ENCODE data around the gene SGSM1. TPM values are rescaled to one million over a fixed set of nuclear protein-coding genes. Genes with fewer than 3 reads are reported as not detected.

The SGSM1 gene
- total and polyA plus RNA-seq, 10 of the 15 experiments (the other 5 are each of a cell fraction or from before 2014, with no cell fraction given): not detected

GRCh38 chr22:24819487-24819886 is 13.5 kb downstream of the SGSM1 start (continued):
- no peak for TF ChIP-seq ZNF592 (IDR thresholded peaks at IDR 0.05)

GRCh38 chr22:24819911-24820461 is 14.0 kb downstream of the SGSM1 start:
- CTCF ChIA-PET: interaction anchor here (0.9 kb wide), 1 partner anchor 9 kb away, joined by 3 read pairs; no protein-coding TSS in a partner anchor
- Histone ChIP-seq H3K4me3 (no peak overlapping the region), H3K27ac (ENCODE audit: control insufficient read depth, insufficient read depth) (no peak overlapping the region), H4K20me1 (ENCODE audit: control insufficient read depth, insufficient read depth) (no peaks in the 10 kb centered on the region), H2AFZ (ENCODE audit: control insufficient read depth, low read depth, low read length) (no peak overlapping the region), H3K9ac (ENCODE audit: control insufficient read depth, insufficient read depth, low read length) (no peak overlapping the region), H3K9me3 (replicated peaks; ENCODE audit: control insufficient read depth, insufficient read depth, low read length) (peaks cover 2% of the 10 kb centered on the region; the same call in 2 of the 3 replicates), H3K36me3 (ENCODE audit: control insufficient read depth in 2 of 2, insufficient read depth in 2 of 2, low read length in 1 of 2) (no peaks in the 10 kb centered on the region), H3K27me3 (replicated peaks in 1 of 2; ENCODE audit: control insufficient read depth in 2 of 2, insufficient read depth in 2 of 2, low read length in 1 of 2) (peaks cover 0 to 4% of the 10 kb centered on the region in 2 experiments; a peak in 1 of 4 replicates), H3K4me1 (ENCODE audit: control insufficient read depth, insufficient read depth, low read length) (no peaks in the 10 kb centered on the region), H3K79me2 (ENCODE audit: control insufficient read depth, insufficient read depth, low read length) (no peaks in the 10 kb centered on the region), H3K4me2 (ENCODE audit: control insufficient read depth, insufficient read depth) (no peak overlapping the region)
- no peak for DNase-seq (ENCODE audit: low read depth, low spot score)
- in situ Hi-C loops (cut with MboI) (no loop called here), intact Hi-C loops (cut with micrococcal nuclease; ENCODE audit: unreplicated experiment) (no loop called here)
- 19% methylated on average over 10 of the region's 10 CpGs for WGBS (ENCODE audit: insufficient coverage, insufficient replicate concordance, low lambda C conversion rate, missing lambda C conversion rate)
- FAIRE-seq: no peak
- no peak for ATAC-seq
- no TSS peak for BruUV-seq (replicated peaks)
- RAD21 ChIA-PET (ENCODE audit: unreplicated experiment): no interaction called here
- SMC1A ChIA-PET (ENCODE audit: uncharacterized antibody, unreplicated experiment): no interaction called here
- POLR2A ChIA-PET: no interaction called here
- TF ChIP-seq ELK1 (IDR thresholded peaks at IDR 0.05; ENCODE audit: low read depth, low read length): no peak
- no peak for TF ChIP-seq CEBPZ (IDR thresholded peaks at IDR 0.05; ENCODE audit: low read depth, low read length)
- no peak for TF ChIP-seq PAX5 (IDR thresholded peaks at IDR 0.05; ENCODE audit: borderline replicate concordance, low read depth, low read length)
- TF ChIP-seq SUPT20H (IDR thresholded peaks at IDR 0.05; ENCODE audit: borderline replicate concordance, control insufficient read depth, low read depth, low read length): no peak
- no peak for TF ChIP-seq BACH1 (IDR thresholded peaks at IDR 0.05; ENCODE audit: borderline replicate concordance)
- no peak for TF ChIP-seq ZSCAN29 (IDR thresholded peaks at IDR 0.05)
- TF ChIP-seq BCLAF1 (IDR thresholded peaks at IDR 0.05): no peak
- no peak for TF ChIP-seq NFYA (IDR thresholded peaks at IDR 0.05; ENCODE audit: borderline replicate concordance, low read depth, low read length)
- no peak for TF ChIP-seq BRCA1 (IDR thresholded peaks at IDR 0.05; ENCODE audit: low read depth, low read length)

Data from GM12878 (cell line).